SU-DHL-6 (cell line): ENCODE data around the gene OR13C8.

Experiments
- H2AFZ ChIP-seq: fragments of 200-600 bp; sonication (generic); 2 replicates; pipeline ENCODE4 v1.6.1; 2014; ENCODE audit warnings: low read depth, mild to moderate bottlenecking, moderate library complexity, mixed read lengths, antibody characterized with exemption, low read length; ENCODE audit not compliant: severe bottlenecking
- H3F3A ChIP-seq: fragments of 200-600 bp; shearing (Covaris generic); 2 replicates; pipeline ENCODE4 v1.6.0; 2016; ENCODE audit warnings: antibody characterized with exemption, mild to moderate bottlenecking; ENCODE audit not compliant: insufficient read depth
- H3K27ac ChIP-seq: fragments of 200-600 bp; sonication (generic); 2 replicates; pipeline ENCODE4 v1.5.1; 2016; ENCODE audit warnings: low read depth, mild to moderate bottlenecking, low read length, moderate library complexity, mixed read lengths
- H3K27me3 ChIP-seq: fragments of 200-600 bp; sonication (generic), shearing (Covaris generic); 2 replicates; pipeline ENCODE4 v1.6.0; 2014; ENCODE audit warnings: mild to moderate bottlenecking, low read length
- H3K36me3 ChIP-seq: fragments of 200-600 bp; sonication (generic); 2 replicates; pipeline ENCODE4 v1.6.1; 2014; ENCODE audit warnings: mild to moderate bottlenecking, low read length, mixed read lengths
- H3K4me2 ChIP-seq: fragments of 300-600, 200-600 bp; shearing (Covaris generic), sonication (generic); 2 replicates; pipeline ENCODE4 v1.6.0; 2014; ENCODE audit warnings: low read length, low read depth, mild to moderate bottlenecking; ENCODE audit not compliant: poor library complexity, severe bottlenecking
- H3K4me3 ChIP-seq: fragments of 200-600 bp; sonication (generic); 2 replicates; pipeline ENCODE4 v1.5.1; 2014; ENCODE audit warnings: antibody characterized with exemption, low read length, mild to moderate bottlenecking, mixed read lengths; ENCODE audit not compliant: insufficient read depth, poor library complexity, severe bottlenecking
- H3K79me2 ChIP-seq: fragments of 200-600 bp; sonication (generic); 2 replicates; pipeline ENCODE4 v1.6.1; 2014; ENCODE audit warnings: mild to moderate bottlenecking, low read length, moderate library complexity; ENCODE audit not compliant: insufficient read depth
- H3K9ac ChIP-seq: fragments of 200-600 bp; sonication (generic); 2 replicates; pipeline ENCODE4 v1.7.0; 2014; ENCODE audit warnings: mild to moderate bottlenecking, low read length
- H3K9me2 ChIP-seq: fragments of 200-600 bp; sonication (generic); replicated peaks from 2 replicates; pipeline ENCODE4 v1.6.1; 2014; ENCODE audit warnings: low read length; ENCODE audit not compliant: insufficient read depth
- H3K9me3 ChIP-seq: fragments of 200-600 bp; sonication (generic); 2 replicates; pipeline ENCODE4 v1.6.1; 2014; ENCODE audit warnings: low read length, mixed read lengths; ENCODE audit not compliant: insufficient read depth
- H4K20me1 ChIP-seq: fragments of 200-600 bp; sonication (generic); 2 replicates; pipeline ENCODE4 v1.6.1; 2014; ENCODE audit warnings: low read depth, mild to moderate bottlenecking, antibody characterized with exemption, low read length, moderate library complexity, mixed read lengths
- CTCF ChIP-seq: fragments of 200-600 bp; sonication (generic); IDR thresholded peaks from one replicate; pipeline ENCODE4 v1.5.1; 2017; ENCODE audit warnings: antibody characterized with exemption, mild to moderate bottlenecking, low read length, moderate library complexity; ENCODE audit not compliant: insufficient read depth, poor library complexity, severe bottlenecking
- EZH2phosphoT487 ChIP-seq: fragments of 200-600 bp; sonication (generic), shearing (Covaris generic); conservative IDR thresholded peaks from 2 replicates; pipeline ENCODE4 v1.6.1; 2018; ENCODE audit warnings: mild to moderate bottlenecking, antibody characterized with exemption, low read length, moderate library complexity, mixed read lengths

The OR13C8 gene

GRCh38 chr9:104572612-104573011, 3.6 kb downstream of the OR13C8 start:
- Histone ChIP-seq H3K9ac (no peak overlapping the region), H3K27ac (no peak overlapping the region), H3F3A (no peaks in the 10 kb centered on the region), H3K36me3 (no peaks in the 10 kb centered on the region), H2AFZ (no peak overlapping the region), H3K9me3 (peaks cover 5% of the 10 kb centered on the region; the same call in 1 of the 2 replicates), H3K9me2 (no peaks in the 10 kb centered on the region), H4K20me1 (no peaks in the 10 kb centered on the region), H3K79me2 (no peaks in the 10 kb centered on the region), H3K4me2 (no peak overlapping the region), H3K27me3 (no peaks in the 10 kb centered on the region), H3K4me3 (no peak overlapping the region)
- TF ChIP-seq CTCF, result no peak
- TF ChIP-seq EZH2phosphoT487, result no peak

DNA sequence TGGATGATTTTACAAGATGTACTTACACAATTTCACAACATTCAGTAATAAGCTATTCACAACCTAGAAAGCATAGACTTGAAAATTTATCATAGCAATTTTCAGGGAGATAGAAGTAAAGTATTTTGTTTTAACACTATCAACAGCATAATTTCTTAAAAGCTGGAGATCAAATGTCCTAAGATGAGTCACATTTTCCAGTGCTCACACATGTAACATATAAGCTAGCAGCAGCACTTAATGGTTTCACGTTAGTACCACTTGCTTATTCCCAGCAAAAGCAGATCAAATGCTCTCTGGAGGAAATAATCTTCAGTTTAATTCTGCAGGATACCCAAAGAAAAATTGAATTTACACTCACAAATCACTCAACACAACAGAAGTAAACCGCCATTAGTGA, 6.5 kb downstream of the OR13C8 start:
- H3K9me2 ChIP-seq, result no peaks in the 10 kb centered on the region
- TF ChIP-seq EZH2phosphoT487 (no peak), CTCF (no peak)
- H3K79me2 ChIP-seq, result no peaks in the 10 kb centered on the region
- H3K9ac ChIP-seq, result no peak overlapping the region
- no peaks in the 10 kb centered on the region for H3K27me3 ChIP-seq
- H3F3A ChIP-seq, result no peaks in the 10 kb centered on the region
- H3K9me3 ChIP-seq, result peaks cover 5% of the 10 kb centered on the region; the same call in 1 of the 2 replicates
- H2AFZ ChIP-seq, result no peak overlapping the region
- H3K4me3 ChIP-seq, result no peak overlapping the region
- H3K27ac ChIP-seq, result no peak overlapping the region
- H4K20me1 ChIP-seq, result no peaks in the 10 kb centered on the region
- no peaks in the 10 kb centered on the region for H3K36me3 ChIP-seq
- no peak overlapping the region for H3K4me2 ChIP-seq

GRCh38 chr9:104577263-104577662, 8.3 kb downstream of the OR13C8 start:
- no peaks in the 10 kb centered on the region for H4K20me1 ChIP-seq
- peaks cover 5% of the 10 kb centered on the region; the same call in 1 of the 2 replicates for H3K9me3 ChIP-seq
- H3K27me3 ChIP-seq, result no peaks in the 10 kb centered on the region
- no peaks in the 10 kb centered on the region for H3K9me2 ChIP-seq
- no peak for TF ChIP-seq EZH2phosphoT487
- TF ChIP-seq CTCF, result no peak
- no peak overlapping the region for H3K27ac ChIP-seq
- H3K9ac ChIP-seq, result no peak overlapping the region
- no peaks in the 10 kb centered on the region for H3K79me2 ChIP-seq
- no peak overlapping the region for H2AFZ ChIP-seq
- H3K4me2 ChIP-seq, result no peak overlapping the region
- H3F3A ChIP-seq, result no peaks in the 10 kb centered on the region
- no peaks in the 10 kb centered on the region for H3K36me3 ChIP-seq
- H3K4me3 ChIP-seq, result no peak overlapping the region
